VCaP (cell line): ENCODE results near the gene HAPLN1.

ENCODE experiments used
- H3K27ac ChIP-seq: fragments of 450-650 bp; 2 replicates; pipeline ENCODE4 v1.5.1; 2017
- TF ChIP-seq, protein P1 (sequence below): fragments of 450-650 bp; conservative IDR thresholded peaks from 2 replicates; pipeline ENCODE4 v1.5.1; 2017; ENCODE audit warnings: mild to moderate bottlenecking, moderate library complexity

The HAPLN1 gene

DNA sequence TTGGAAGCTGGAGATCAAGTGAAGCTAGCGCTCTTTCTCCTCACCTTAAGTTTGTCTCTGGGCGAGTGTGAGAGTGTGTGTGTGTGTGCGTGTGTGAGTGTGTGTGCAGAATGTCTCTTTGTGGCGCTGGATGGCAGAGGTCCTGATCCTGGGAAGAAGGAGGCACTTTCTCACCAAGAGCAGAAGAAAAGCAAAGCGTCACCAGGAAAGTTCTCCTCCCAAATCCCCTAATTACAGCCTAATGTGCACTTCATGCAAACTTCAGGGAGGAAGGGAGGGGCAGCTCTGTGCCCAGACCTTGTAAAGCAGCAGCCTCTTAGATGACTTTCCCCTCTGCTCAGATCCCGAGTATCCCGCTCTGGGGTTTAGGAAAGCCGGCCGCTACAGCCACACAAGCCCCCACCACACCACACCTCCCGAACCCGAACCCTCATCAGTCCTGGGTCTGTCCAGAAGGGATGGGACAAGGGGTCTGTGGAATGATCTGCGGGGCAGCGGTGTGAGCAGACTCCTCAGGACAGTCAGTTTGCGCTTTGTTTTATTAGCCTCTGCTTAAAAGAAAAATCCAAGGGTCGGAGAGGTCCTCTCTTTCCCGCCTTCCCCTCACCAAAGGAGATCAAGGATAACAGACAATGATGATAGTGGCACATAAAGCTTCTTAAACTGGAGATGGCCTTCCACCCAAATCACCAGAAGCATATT lies at the start of gene HAPLN1:
Gene HAPLN1 (minus strand): TSS at position 20 of the 702 bp plus-strand sequence. CDS start 47,332 bp downstream, outside the sequence.
- H3K27ac ChIP-seq: no peak within 1 kb of the TSS

DNA sequence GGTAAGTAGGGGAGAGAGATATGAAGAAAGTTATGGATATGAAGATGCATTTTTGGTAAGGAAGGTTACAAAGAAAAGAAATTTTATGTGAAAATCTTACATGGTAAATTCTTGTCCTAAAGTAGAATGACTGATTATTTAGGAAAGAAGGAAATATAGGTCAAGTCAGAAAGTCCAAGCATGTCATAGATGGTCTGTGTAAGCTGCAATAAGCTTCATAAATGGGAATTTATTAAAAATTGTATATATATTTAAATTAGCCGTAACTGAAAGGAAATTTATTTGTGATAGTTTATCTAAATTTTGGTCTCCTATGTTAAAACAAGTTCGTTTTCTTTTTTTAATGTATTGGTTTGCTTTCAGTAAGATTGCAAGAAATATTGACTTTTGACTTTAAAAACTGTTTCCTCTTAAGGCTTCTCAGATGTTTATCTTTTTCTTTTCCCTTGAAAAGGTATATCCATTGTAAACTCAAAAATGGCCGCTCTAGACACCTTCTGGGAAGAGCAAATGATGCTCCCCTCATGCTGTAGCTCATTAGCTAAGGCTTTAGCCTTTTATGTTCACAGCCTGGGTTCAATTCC lies 46.8 kb upstream of the HAPLN1 start:
- TF ChIP-seq, protein P1, sequence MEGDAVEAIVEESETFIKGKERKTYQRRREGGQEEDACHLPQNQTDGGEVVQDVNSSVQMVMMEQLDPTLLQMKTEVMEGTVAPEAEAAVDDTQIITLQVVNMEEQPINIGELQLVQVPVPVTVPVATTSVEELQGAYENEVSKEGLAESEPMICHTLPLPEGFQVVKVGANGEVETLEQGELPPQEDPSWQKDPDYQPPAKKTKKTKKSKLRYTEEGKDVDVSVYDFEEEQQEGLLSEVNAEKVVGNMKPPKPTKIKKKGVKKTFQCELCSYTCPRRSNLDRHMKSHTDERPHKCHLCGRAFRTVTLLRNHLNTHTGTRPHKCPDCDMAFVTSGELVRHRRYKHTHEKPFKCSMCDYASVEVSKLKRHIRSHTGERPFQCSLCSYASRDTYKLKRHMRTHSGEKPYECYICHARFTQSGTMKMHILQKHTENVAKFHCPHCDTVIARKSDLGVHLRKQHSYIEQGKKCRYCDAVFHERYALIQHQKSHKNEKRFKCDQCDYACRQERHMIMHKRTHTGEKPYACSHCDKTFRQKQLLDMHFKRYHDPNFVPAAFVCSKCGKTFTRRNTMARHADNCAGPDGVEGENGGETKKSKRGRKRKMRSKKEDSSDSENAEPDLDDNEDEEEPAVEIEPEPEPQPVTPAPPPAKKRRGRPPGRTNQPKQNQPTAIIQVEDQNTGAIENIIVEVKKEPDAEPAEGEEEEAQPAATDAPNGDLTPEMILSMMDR: no peak

More for the DNA sequence above, at the start of gene HAPLN1:
- TF ChIP-seq, protein P1: no peak

DNA sequence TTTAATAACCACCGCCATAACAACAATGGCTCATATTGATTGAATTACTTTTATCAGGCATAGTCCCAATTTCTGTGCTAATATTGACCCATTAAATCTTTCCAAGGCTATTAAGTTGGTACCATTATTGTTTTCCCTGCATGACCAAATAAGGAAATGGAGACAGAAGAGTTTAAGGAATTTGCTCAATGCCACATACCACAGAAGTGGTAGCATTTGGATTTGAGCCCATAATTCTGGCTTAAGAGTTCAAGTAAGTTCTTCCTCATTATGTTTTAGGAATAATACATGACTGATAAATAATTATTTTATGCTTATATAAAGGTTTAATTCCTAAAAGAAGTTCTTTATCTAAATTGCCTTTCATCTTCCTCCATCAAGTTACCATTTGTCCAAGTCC lies 43.4 kb upstream of the HAPLN1 start:
- H3K27ac ChIP-seq: no peak overlapping the region
- TF ChIP-seq, protein P1: no peak

More for the DNA sequence above, 46.8 kb upstream of the HAPLN1 start:
- no peak overlapping the region for H3K27ac ChIP-seq

DNA sequence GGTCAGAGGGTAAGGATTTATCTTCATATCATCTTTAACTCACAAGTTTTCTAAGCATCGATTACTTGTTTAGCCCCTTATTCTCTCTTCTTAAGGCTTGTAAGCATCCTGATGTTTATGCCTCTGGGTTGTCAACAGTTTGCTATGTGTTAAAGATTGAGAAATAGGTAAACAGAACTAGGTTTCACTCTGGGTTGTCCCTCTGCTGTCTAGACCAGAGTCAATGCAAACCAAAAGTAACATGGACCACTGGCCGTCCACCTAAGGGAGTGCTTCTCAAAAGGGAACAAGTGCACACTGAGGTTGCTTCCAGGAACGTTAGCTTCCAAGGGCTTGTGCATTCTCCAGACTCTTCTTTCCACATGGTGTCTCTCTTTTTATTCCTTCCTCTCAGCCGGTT lies 39.9 kb upstream of the HAPLN1 start:
- H3K27ac ChIP-seq: no peak overlapping the region
- TF ChIP-seq, protein P1: no peak

DNA sequence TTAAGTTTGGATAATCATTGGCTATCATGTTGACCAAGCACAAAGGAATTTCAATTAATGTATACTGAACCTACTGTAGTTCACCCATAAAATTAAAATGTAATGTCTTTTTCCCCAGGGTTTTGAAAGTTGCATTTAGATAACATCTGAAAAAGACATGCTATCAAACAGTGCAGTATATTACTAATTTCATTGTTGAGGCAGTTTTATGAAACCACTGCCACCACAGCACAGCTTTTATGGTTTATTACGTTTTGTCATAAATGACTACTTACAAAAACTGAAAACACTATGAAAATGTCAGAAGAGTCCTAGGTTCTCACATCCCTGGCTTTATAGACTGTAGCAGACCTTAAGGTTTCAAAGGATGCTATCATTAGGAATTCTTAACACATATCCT lies 32.0 kb upstream of the HAPLN1 start:
- TF ChIP-seq, protein P1: no peak
- H3K27ac ChIP-seq: no peak overlapping the region

DNA sequence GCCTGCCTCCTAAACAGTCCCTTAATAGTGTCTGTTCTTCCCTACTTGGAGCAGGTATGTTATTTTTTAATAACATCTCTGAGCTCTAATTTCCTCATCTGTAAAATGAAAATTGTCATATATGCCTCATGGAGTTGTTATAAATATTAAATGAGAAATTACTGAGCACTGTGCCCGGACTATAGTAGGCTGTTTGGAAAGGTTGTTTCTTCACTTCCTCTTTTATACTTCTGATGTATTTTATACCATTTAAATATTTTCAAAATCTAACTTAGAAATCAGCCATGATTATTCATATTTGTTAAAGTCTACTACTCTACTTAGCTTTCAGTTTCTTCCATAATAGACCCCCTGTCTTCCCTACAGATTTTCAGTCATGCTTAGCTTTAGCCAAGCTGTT lies 30.5 kb upstream of the HAPLN1 start:
- H3K27ac ChIP-seq: no peak overlapping the region
- TF ChIP-seq, protein P1: no peak

DNA sequence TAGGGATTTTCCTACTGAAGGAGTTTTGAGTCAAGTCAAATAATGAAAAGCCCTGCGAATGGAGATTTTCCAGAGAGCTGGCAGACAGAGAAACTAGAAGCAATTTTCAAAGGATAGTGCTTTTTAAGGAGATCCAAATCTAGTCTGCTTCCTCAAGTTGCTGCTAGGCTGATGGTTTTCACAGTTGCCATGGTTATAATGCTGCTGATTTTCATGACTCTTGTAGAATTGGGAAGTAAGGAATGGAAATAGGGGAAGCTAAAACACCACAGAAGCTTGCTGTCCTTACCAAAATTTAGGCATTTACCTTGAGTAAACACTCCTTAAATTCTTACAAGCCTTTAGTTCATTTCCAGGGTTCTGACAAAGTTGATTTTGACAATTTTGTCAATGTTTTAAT lies 30.1 kb upstream of the HAPLN1 start:
- no peak overlapping the region for H3K27ac ChIP-seq
- TF ChIP-seq, protein P1: no peak
